WI38 (cell line): ENCODE results near the gene PRODH.
"Not testable (repeated sequence)": the region's sequence is repeated elsewhere in the genome, so short reads cannot be mapped to it uniquely, and the experiment has no call there.

Experiments
- H3K4me3 ChIP-seq: 2 replicates; pipeline ENCODE4 v1.5.1; 2011; ENCODE audit warnings: low read depth, mild to moderate bottlenecking, control low read depth, low read length
- CTCF ChIP-seq: IDR thresholded peaks from 2 replicates; pipeline ENCODE4 v1.5.1; 2012; ENCODE audit warnings: low read depth, mild to moderate bottlenecking, control low read depth, low read length

PRODH gene

DNA sequence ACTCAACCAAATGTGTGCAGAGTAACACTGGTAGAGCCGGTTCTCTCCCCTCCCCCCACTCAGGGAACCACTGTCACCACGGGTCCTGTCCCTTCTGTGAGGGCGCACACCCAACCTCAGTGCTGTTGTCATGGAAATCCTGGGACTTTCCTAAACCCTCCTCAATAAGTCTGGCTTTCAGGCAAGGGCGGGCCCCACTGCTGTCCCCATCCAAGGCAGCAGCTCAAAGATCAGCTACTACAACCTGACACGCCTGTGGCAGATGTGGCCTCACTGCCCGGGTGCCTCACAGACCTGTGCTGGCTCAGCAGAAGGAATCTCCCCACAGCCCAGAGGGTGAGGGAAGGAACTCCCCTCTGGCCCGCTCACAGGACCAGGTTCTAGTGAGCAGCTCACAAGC is 2.2 kb downstream of the PRODH start:
- TF ChIP-seq CTCF, result no peak
- H3K4me3 ChIP-seq, result no peak overlapping the region

DNA sequence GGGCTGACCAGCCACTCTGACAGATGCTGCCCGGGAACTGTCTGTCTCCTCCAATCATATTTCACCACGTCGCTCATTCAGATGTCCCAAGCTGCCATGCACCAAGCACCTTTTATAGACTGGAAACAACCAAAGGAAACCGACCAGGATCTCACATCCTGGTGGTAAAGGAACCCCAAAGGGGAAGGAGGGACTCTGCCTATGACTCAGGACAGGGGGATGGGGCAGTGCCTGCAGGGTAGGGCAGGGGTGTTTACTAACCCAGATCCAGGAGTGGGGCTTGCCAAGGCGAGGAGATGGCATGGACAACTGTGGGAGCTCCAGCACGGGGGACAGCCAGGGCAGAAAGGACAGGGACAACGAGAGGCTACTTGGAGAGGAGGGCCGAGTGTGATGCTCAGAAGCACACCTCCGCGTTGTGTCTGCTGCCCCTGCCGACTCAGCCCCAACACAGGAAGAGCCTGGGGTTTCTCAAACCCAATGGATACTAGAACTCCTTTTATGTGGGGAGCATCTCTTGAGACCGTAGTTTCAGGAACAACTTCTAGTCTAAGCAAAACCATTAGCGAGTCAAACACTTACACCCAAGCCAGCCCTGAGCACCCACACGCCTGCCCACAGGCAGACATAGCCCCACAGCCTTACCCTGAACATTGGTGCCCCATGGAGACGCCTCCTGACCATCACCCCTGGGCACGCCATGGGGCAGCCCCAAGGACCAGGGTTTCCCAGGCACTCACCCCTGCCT is 4.0 kb downstream of the PRODH start:
- no peak overlapping the region for H3K4me3 ChIP-seq
- TF ChIP-seq CTCF, result no peak

- H3K4me3 ChIP-seq, result no peak overlapping the region
- TF ChIP-seq CTCF, result no peak
Measured at GRCh38 chr22:18929459-18929858, 6.6 kb downstream of the PRODH start.

GRCh38 chr22:18927573-18927972 is 8.5 kb downstream of the PRODH start:
- no peak overlapping the region for H3K4me3 ChIP-seq
- TF ChIP-seq CTCF, result no peak

DNA sequence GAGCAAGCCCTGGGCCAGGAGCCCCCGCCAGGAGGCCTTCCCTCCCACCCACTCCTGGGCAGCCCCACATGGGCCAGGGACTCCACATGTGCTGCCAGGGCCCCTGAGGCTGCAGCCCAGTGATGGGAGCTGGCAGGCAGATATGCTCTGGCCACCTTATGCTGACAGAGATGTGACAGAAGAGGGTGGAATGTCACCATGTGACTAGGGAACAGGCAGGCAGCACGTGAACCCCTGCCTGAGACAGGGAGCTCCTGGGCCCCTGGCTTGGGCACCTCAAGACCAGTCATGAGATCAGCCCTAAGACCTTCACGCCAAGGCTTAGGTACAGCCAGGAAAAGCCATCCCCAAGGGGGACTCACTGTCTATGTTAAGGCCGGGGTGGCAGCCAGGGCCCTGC is 9.1 kb downstream of the PRODH start:
- no peak overlapping the region for H3K4me3 ChIP-seq
- TF ChIP-seq CTCF, result no peak

DNA sequence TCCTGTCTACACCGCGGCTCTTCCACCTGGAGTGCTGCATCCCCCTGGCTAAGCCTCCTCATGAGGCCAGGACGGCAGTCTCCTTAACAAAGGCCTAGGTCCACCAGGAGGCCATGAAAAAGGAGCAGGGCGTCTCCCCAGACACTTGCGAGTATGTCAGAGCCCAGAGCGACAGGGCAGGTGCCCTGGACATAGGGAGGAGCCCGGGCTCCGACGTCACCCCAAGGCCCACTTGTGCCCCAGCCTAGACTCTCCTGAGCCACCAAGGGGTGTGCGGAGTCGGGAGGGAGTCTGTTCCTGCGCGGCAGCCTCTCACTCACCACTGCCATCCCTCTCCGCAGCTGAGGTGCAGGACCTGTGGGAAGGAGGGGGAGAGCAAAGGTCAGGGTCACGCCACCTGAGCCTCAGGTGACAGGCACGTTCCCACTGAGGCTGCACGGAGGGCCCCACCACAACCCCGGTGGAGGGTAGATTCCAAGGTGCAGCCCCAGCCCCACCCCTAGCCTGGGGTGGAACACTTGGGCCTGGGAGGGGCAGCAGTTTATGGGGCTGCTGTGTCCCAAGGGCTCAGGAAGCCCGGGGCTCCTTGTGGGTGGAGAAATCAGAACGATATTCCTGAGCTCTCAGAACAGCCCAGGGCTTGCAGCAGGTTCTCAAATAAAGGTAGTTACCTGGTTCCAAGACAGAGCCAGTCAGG is 10.6 kb downstream of the PRODH start:
- no peak for TF ChIP-seq CTCF
- H3K4me3 ChIP-seq, result no peak overlapping the region

- H3K4me3 ChIP-seq, result not testable (repeated sequence)
Measured at GRCh38 chr22:18920257-18920902, 15.7 kb downstream of the PRODH start.

- not testable (repeated sequence) for H3K4me3 ChIP-seq
Measured at GRCh38 chr22:18917818-18918217, 18.3 kb downstream of the PRODH start.

GRCh38 chr22:18915550-18915949 is 20.5 kb downstream of the PRODH start:
- H3K4me3 ChIP-seq, result not testable (repeated sequence)

- H3K4me3 ChIP-seq, result not testable (repeated sequence)
Measured at GRCh38 chr22:18914558-18914957, 21.5 kb downstream of the PRODH start.

GRCh38 chr22:18912264-18912946 is 23.7 kb downstream of the PRODH start:
- not testable (repeated sequence) for H3K4me3 ChIP-seq

DNA sequence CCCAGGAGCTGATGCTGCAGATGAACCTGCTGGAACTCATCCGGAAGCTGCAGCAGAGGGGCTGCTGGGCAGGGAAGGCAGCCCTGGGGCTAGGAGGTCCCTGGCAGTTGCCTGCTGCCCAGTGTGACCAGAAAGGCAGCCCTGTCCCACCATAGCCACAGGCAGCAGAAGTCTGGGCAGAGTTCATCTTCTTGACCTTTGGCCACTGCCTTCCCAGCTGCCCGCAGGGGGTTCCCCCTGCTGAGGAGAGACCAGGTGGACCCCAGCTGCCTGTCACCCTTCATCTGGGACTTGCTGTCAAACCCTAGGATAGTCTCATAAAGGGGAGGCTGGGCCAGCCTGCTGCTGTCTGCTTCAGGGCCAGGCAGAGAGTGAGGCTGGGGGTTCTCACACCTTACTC is 24.6 kb downstream of the PRODH start:
- not testable (repeated sequence) for H3K4me3 ChIP-seq
